Fibroblast of villous mesenchyme (primary cell): ENCODE results near the gene PRPSAP1. TPM values are rescaled to one million over a fixed set of nuclear protein-coding genes. Genes with fewer than 3 reads are reported as not detected.
"Not testable (repeated sequence)": the region's sequence is repeated elsewhere in the genome, so short reads cannot be mapped to it uniquely, and the experiment has no call there.

Source experiments
- DNase-seq: peaks from one replicate; pipeline ENCODE4 v3.0.0-alpha.2; 2010; ENCODE audit warnings: low read depth
- H3K4me3 ChIP-seq: 2 replicates; pipeline ENCODE4 v1.5.1; 2011; ENCODE audit warnings: low read depth, mild to moderate bottlenecking, low read length
- CTCF ChIP-seq: IDR thresholded peaks from 2 replicates; pipeline ENCODE4 v1.5.1; 2012; ENCODE audit warnings: low read depth, mild to moderate bottlenecking, low read length; ENCODE audit not compliant: insufficient read depth
- total RNA-seq: library from RNA; depleted of rRNA; stranded (reverse); fragments of >200 nt; gene quantifications from 2 replicates; pipeline ENCODE4 v1.2.3, GENCODE V29; 2012

PRPSAP1 gene
- total RNA-seq, 1 donor: 48.8 TPM

DNA sequence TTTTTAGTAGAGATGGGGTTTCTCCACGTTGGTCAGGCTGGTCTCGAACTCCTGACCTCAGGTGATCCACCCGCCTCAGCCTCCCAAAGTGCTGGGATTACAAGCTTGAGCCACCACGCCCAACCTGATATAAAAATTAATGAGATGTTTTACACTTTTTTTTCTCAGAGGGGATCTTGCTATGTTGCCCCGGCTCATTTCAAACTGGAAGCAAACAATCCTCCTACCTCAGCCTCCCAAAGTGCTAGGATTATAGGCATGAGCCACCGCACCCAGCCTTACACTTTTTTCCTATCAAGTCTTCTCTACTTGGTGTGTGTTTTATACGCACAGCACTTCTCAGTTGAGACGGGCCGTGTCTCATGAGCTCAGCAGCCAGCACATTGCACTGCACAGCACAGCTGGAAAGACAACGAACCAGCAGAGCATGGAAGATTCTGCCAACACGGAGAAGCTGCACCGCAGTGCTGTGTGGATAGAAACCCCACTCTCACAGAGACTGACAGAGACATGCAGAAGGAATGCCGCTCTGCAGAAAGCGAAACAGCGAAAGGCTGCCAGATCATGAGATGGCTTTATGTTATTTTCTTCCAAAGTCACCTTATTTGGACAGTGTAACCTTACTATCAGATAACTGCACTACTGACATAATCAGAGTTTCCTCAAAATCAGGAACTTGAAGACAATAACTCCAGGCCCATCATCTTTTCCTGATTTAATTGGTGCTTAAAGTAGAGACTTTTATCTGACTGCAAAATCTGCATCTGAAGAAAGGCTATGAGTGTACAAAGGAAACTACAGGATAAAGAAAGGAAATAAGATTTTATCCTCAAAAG lies 39.1 kb downstream of the PRPSAP1 start:
- DNase-seq: peak; percentile 62
- no peak for TF ChIP-seq CTCF

DNA sequence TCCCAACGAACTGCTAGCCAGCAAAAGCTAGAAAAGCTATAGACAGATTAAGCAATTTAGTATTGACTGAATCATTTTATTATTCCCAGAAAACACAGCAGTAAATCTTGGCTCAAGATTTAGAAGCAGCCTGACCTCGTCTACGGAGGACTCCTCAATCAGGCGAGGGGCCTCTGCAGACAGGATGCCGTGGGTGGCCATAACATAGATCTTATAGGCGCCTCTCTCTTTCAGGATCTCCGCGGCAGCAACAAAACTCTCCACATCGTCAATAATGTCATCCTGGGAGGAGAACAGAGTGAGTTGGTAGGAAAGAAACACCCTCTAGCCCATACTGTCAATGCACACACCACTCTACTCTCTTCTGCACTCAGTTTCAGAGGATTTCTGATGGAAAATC lies 41.0 kb downstream of the PRPSAP1 start:
- H3K4me3 ChIP-seq: no peak overlapping the region
- no peak for DNase-seq
- TF ChIP-seq CTCF: no peak

More for the DNA sequence above, 39.1 kb downstream of the PRPSAP1 start:
- H3K4me3 ChIP-seq: peak overlapping the region; percentile 21

- H3K4me3 ChIP-seq: no peak overlapping the region
- no peak for TF ChIP-seq CTCF
- no peak for DNase-seq
Observed at GRCh38 chr17:76309461-76309860, 44.3 kb downstream of the PRPSAP1 start.

DNA sequence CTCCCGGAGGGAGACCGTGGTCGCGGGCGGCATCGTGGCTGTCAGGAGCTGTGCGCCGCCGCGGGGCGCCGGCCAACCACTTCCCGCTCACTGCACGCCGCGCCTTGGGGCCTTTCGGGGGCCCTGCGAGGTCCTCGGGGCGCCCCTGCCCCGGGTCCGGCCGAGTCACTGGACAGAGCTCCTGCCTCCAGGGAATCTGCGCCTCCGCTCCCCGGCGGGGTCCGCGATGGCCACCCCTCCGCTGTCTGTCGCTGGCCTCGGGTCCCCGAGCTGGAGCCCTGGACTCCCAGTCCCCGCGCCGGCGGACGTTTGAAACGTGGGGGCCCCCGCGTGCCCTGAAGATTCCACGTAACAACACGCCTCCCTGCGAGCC lies 45.8 kb downstream of the PRPSAP1 start, which contains the start of gene QRICH2:
Gene QRICH2 (minus strand): TSS at position 311 of the 373 bp plus-strand sequence. CDS start 278 bp downstream, at position 33.
- DNase-seq: no peak
- H3K4me3 ChIP-seq: no peak within 1 kb of the TSS
- TF ChIP-seq CTCF: no peak

DNA sequence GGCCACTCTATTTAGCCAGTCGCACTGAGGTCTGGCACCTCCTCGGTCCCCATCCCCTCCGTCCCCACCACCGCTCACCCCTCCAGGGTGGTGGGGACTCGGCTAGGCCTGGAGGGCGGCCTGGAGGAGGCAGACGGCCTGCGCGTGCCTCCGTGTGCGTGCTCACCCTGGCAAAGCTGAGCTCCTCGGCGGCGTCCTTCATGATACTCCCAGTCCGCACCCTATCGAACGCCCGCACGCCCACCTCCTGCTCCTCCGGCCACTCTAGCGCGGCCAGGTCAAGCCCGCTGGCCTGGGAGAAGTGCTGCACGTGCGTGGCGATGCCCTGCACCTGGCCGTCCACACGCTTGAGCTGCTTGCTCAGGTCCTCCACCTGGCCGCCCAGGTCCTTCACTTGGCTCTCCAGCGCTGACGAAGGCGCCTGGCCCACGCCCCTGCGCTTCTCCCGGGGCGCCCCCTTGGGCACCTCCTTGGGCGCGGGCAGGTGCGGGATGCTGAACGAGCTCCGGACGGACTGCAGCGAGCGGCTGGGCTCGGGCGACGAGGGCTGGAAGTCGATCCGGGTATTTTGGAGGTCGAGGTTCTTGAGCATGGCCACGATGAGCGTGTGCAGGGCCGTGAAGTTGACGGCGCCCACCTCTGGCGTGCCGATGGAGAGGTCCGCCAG lies 46.3 kb downstream of the PRPSAP1 start:
- TF ChIP-seq CTCF: no peak
- DNase-seq: no peak
- H3K4me3 ChIP-seq: no peak overlapping the region

DNA sequence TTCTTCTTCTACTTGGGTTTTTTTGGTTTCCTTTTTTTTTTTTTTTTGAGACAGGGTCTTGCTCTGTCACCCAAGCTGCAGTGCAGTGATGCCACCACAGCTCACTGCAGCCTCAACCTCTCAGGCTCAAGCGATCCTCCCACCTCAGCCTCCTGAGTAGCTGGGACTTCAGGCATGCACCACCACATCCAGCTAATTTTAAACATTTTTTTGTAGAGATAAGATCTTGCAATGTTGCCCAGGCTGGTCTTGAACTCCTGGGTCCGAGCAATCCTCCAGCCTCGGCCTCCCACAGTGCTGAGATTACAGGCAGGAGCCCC lies 48.6 kb downstream of the PRPSAP1 start:
- H3K4me3 ChIP-seq, DNase-seq: not testable (repeated sequence)

DNA sequence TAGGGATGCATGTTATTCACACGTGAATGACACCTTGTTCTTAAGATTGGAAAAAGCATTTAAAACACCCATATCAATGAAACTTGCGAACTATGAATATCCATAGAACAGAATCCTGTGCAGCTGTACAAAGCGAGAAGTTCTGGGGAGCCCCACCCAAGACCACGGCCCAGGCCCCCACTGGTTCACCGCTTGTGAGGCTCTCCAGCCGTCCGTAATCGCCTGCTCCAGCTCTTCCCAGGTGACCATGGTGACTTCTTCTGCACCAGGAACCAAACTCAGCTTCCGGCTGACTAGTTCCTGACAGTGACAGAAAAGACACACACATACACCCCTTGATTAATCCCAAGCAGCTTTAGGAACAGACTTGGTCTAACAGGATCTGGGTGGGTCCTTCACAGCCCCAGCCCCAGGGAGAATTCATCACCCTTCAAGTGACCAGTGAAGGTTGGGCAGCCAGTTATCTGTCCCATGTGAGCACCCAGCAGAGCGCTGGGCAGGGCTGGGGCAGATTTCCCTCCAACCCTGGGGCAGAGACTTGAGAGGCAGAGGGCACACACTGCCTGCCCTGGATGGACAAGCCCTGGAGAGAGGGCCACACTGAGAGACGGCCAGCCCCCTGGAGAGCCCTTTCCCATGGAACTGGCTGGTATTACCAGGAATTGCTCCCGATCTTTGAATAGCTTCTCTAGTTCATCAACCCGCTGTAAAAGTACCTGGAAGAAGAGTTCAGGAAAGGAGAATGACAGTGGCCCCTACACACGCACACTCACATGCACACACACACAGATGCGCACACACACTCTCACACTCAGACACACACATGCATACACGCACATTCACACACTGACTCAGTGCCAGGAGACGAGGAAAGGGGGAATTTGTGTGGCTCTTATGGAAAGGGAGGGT lies 49.2 kb downstream of the PRPSAP1 start:
- no peak for DNase-seq
- no peak for TF ChIP-seq CTCF

More for the DNA sequence above, 49.2 kb downstream of the PRPSAP1 start:
- no peak overlapping the region for H3K4me3 ChIP-seq
